DND-41 (cell line): ENCODE data around the gene PTPRH.

Experiments
- EZH2 ChIP-seq: IDR thresholded peaks from 3 replicates; pipeline ENCODE4 v1.6.1; 2012; ENCODE audit warnings: borderline replicate concordance, low read depth, mild to moderate bottlenecking, moderate library complexity, low read length, inconsistent platforms; ENCODE audit not compliant: severe bottlenecking
- TF ChIP-seq, protein P1 (sequence below): IDR thresholded peaks from 2 replicates; pipeline ENCODE4 v1.5.1; 2012; ENCODE audit warnings: borderline replicate concordance, low read length, moderate library complexity, mild to moderate bottlenecking; ENCODE audit not compliant: poor library complexity, severe bottlenecking; ENCODE audit errors: extremely low read depth

DNA sequence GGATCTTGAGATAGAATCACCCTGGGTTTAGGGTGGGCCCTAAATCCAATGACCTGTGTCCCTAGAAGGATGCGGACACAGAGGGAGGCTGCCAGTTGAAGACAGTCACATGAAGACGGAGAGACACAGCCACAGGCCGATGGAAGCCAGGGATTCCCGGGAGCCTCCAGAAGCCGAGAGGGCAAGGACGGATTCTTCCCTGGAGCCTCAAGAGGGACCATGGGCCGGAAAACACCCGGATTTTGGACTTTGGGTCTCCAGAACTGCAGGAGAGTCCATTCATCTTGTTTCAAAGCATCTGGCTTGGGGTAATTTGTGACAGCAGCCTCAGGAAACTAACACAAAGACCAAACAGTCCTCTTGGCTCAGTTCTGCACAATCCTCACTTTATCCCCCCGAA lies 17.0 kb upstream of the PTPRH start:
- no peak for TF ChIP-seq EZH2
- TF ChIP-seq, protein P1, sequence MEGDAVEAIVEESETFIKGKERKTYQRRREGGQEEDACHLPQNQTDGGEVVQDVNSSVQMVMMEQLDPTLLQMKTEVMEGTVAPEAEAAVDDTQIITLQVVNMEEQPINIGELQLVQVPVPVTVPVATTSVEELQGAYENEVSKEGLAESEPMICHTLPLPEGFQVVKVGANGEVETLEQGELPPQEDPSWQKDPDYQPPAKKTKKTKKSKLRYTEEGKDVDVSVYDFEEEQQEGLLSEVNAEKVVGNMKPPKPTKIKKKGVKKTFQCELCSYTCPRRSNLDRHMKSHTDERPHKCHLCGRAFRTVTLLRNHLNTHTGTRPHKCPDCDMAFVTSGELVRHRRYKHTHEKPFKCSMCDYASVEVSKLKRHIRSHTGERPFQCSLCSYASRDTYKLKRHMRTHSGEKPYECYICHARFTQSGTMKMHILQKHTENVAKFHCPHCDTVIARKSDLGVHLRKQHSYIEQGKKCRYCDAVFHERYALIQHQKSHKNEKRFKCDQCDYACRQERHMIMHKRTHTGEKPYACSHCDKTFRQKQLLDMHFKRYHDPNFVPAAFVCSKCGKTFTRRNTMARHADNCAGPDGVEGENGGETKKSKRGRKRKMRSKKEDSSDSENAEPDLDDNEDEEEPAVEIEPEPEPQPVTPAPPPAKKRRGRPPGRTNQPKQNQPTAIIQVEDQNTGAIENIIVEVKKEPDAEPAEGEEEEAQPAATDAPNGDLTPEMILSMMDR, result no peak
